Stimulated activated CD8-positive, alpha-beta memory T cell treated with anti-CD3 and anti-CD28 coated beads, Interleukin-15, amount 100 ng/mL, for 24 hours (primary cell): ENCODE measurements around the gene CORO1C.
"Not testable (repeated sequence)": the region's sequence is repeated elsewhere in the genome, so short reads cannot be mapped to it uniquely, and the experiment has no call there.

Experiments used
- DNase-seq: peaks from one replicate; pipeline ENCODE4 v3.0.0-alpha.2; 2020; ENCODE audit warnings: low read depth

Gene CORO1C

GRCh38 chr12:108731105-108731865 is at the start of gene CORO1C:
TSS of gene CORO1C (minus strand) at chr12:108731518. CDS start at chr12:108701318, 30,200 bp downstream.
- peak; percentile 88 for DNase-seq

GRCh38 chr12:108779998-108780688 is 48.8 kb upstream of the CORO1C start:
- no peak for DNase-seq

DNA sequence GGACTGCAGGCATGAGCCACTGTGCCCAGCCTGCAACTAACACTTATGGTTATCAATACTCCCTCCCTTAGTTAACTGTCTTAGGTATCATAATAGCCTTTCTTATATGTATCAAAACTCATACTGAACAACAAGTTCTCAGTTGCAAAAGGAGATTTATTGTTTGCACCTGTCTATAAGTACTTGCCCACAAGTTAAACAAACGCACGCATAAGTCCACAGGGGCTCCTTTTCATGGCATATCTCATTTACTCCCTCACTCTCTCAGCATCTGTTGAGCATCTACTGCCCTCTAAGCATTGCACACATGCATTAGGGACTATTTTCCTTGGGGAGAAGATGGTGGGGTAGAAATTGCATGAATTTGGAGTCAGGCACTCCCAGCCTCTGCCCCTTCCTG is 46.7 kb upstream of the CORO1C start:
- DNase-seq, result no peak

GRCh38 chr12:108777156-108777555 is 45.8 kb upstream of the CORO1C start:
- no peak for DNase-seq

DNA sequence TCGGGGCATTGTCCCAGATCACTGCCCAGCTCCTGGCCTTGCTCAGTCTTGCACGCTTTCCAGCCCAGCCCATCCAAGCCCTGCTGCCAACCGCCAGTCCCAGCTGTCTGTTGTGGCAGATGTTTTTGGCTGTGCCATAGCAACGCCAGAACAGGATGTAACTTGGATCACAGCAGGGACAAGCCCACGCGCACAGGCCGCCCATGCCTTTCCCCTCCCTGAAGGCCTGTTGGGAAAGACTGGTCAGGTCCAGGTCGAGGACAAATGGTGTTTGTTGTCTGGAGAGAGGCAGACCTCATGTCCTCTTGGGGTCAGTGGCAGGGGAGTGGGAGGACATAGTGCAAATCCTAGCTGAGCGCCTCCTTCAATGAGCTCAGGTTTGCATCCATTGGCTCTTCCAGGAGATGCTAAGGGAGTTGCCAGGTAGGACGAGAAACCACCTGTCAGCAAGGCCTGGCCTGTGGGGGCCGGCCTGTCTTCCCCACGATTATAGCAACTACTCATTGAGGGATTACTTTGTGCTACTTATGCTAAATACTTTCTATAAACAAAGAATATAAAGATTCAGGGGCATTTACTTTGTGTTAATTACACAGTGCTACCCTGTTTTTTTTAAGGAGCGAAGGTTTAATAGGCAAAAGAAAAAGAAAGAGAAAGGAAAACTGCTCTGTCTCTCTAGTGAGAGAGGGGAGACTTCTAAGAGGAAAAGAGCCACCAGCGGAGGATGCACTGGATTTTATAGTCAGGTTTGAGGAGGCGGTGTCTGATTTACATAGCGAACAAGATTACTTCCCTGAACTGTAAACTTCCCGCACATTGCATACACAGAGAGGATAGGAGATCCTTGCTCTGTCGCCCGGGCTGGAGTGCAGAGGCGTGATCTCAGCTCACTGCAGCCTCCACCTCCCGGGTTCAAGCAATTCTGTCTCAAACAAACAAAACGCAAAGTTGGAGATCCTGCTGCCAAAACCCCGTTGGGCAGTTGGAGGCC is 42.8 kb upstream of the CORO1C start:
- DNase-seq, result no peak

GRCh38 chr12:108772891-108773797 is 41.8 kb upstream of the CORO1C start:
- no peak for DNase-seq

DNA sequence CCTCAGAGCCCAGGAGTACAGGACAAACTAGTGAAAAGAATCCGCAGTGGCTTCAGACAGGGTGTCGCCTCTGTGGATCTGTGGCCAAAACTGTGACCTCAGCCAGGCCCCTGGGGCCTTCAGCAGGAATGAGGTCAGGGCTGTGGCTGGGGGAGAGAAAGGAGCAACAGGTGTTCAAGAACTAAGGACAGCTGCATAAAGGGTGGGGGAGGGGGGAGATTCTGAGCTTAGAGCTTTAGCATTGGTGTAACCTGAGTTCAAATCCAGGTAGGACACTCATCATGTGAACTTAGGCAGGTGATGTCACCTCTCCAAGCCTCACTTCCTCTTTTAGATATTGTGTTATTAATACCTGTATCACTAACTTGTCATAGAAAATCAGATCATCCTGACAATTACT is 40.9 kb upstream of the CORO1C start:
- no peak for DNase-seq

DNA sequence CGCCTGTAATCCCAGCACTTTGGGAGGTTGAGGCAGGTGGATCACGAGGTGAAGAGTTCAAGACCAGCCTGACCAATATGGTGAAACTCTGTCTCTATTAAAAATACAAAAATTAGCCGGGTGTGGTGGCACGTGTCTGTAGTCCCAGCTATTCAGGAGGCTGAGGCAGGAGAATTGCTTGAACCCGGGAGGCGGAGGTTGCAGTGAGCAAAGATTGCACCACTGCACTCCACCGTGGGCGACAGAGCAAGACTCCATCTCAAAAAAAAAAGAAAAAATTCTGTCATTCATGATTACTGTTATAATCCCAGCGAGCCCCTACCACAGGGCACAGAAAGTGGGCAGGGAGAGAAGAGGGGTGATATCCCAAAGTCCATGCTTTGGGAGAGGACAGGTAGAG is 40.5 kb upstream of the CORO1C start:
- not testable (repeated sequence) for DNase-seq

DNA sequence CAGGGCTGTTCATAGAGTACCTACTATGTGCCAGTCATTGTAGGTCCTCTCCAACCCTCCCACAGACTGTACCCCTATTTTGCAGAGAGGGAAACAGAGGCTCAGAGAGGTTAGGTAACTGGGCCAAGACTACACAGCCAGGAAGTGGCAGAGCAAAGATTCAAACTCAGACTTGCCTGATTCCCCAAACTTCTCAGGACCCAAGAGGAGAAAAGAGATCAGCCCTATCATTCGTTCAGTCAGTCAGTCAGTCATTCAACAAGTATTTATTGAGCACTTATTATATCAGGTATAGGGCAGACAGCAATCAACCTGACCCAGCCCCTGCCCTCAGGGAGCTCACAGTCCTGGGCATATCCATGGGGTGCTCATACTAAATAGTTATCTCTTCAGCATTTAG is 39.6 kb upstream of the CORO1C start:
- DNase-seq, result no peak

- no peak for DNase-seq
These were observed 39.0 kb upstream of the CORO1C start for GRCh38 chr12:108770269-108770829.

- DNase-seq, result no peak
These were observed 37.5 kb upstream of the CORO1C start for GRCh38 chr12:108768591-108769500.

DNA sequence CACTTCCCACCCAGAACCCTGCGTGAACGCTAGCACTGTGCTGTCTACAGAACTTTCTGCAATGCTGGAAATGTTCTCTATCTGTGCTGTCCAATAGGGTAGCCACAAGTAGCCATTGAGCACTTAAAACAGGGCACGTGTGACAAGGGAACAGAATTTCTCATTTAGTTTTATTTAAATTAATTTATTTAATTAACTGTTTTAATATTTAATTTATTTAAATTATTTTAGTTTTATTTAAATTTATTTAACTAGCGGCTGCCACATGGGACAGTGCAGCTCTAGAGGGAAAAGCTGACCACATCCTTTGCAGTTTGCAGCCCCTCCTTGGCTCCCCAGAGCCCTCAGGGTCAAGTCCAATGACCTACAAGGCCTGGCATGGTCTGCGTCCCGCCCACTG is 35.0 kb upstream of the CORO1C start:
- no peak for DNase-seq

GRCh38 chr12:108765289-108765764 is 34.0 kb upstream of the CORO1C start:
- DNase-seq, result no peak

DNA sequence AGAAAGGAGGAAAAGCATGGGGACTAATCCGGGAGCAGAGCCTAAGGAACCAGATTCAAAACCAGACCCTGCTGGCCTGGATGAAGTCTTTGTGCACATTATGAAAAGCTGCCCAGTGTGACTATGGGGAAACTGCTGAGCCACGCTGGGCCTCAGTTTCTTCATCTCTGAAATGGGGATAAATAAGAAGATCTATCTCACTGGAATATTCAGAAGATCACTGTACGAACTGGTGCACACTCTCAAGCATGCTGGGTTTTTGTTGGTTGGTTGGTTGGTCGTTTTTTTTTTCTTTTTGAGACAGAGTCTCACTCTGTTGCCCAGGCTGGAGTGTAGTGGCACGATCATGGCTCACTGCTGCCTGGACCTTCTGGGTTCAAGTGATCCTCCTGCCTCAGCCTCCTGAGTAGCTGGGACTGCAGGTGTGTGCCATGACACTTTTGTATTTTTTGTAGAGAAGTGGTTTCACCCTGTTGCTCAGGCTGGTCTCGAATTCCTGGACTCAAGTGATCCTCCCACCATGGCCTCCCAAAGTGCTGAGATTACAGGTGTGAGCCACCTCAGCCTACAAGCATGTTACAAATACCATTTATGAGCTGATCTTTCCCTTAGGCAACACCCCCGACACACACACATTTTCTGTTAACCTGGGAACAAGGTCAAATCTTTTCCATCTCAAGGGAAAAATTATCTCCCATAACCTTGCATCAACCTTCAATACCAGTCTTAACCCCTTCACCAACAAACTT is 33.4 kb upstream of the CORO1C start:
- no peak for DNase-seq

- DNase-seq, result no peak
These were observed 29.9 kb upstream of the CORO1C start for GRCh38 chr12:108761226-108761625.

GRCh38 chr12:108759924-108760323 is 28.6 kb upstream of the CORO1C start:
- no peak for DNase-seq

DNA sequence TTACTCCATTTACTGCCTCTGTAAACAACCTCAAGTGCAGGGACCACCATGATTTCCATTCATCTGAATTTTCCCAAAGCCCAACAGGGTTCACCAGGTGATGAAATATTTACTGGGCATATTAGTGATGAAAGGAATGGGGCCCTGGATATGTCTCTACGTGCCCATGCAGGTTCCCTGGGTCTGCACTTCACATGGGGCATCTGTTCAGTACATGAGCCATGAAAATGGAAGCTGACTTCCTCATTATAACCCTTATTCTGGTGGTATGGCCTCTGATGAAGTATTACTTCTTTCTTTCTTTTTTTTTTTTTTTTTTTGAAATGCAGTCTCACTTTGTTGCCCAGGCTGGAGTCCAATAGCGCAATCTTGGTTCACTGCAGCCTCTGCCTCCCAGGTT is 26.5 kb upstream of the CORO1C start:
- DNase-seq, result no peak

DNA sequence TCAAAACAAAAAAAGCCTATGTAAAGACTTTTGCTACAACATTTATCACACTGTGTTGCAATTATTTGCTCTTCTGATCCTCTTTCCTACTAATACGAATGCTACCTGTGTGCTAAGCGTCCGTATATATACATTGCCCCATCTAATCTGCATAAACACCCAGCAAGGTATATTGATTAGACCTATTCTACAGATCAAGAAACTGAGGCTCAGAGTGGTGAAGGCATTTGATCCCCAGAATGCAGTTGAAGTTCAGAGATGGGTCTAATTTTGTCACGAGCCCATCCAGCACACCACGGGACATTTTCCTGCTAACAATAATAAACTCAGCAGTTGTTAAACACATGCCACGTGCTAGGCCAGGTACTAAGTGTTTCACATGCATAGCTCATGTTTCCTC is 25.1 kb upstream of the CORO1C start:
- no peak for DNase-seq

- DNase-seq, result no peak
These were observed 24.2 kb upstream of the CORO1C start for GRCh38 chr12:108755481-108755880.
